ENCODE results near the gene SPART.

Gene SPART

GRCh38 chr13:36362914-36363313 is 16.7 kb upstream of the SPART start:
- no peak overlapping the region for H3K27ac ChIP-seq (ENCODE audit: low read depth, low read length)

GRCh38 chr13:36362251-36362650 is 16.1 kb upstream of the SPART start:
- no peak overlapping the region for H3K9ac ChIP-seq (ENCODE audit: low read length)
- H3K4me1 ChIP-seq (ENCODE audit: control insufficient read depth, insufficient read depth, low read length): peaks cover 3% of the 10 kb centered on the region
- no peaks in the 10 kb centered on the region for H3K36me3 ChIP-seq (ENCODE audit: control insufficient read depth, insufficient read depth, low read length)
- H3K27me3 ChIP-seq (ENCODE audit: control insufficient read depth, insufficient read depth, low read length): no peaks in the 10 kb centered on the region
- H3K4me3 ChIP-seq (ENCODE audit: low read length): no peak overlapping the region
- no peak overlapping the region for H3K27ac ChIP-seq (ENCODE audit: low read depth, low read length)

More at GRCh38 chr13:36362914-36363313, 16.7 kb upstream of the SPART start:
- Histone ChIP-seq H3K4me3 (ENCODE audit: low read length) (no peak overlapping the region), H3K9ac (ENCODE audit: low read length) (no peak overlapping the region), H3K27me3 (ENCODE audit: control insufficient read depth, insufficient read depth, low read length) (no peaks in the 10 kb centered on the region), H3K4me1 (ENCODE audit: control insufficient read depth, insufficient read depth, low read length) (peaks cover 3% of the 10 kb centered on the region), H3K36me3 (ENCODE audit: control insufficient read depth, insufficient read depth, low read length) (no peaks in the 10 kb centered on the region)

- Histone ChIP-seq H3K27me3 (ENCODE audit: control insufficient read depth, insufficient read depth, low read length) (no peaks in the 10 kb centered on the region), H3K27ac (ENCODE audit: low read depth, low read length) (no peak overlapping the region), H3K36me3 (ENCODE audit: control insufficient read depth, insufficient read depth, low read length) (no peaks in the 10 kb centered on the region), H3K9ac (ENCODE audit: low read length) (no peak overlapping the region), H3K4me3 (ENCODE audit: low read length) (no peak overlapping the region), H3K4me1 (ENCODE audit: control insufficient read depth, insufficient read depth, low read length) (peaks cover 8% of the 10 kb centered on the region)
Measured at GRCh38 chr13:36360903-36361302, 14.7 kb upstream of the SPART start.

DNA sequence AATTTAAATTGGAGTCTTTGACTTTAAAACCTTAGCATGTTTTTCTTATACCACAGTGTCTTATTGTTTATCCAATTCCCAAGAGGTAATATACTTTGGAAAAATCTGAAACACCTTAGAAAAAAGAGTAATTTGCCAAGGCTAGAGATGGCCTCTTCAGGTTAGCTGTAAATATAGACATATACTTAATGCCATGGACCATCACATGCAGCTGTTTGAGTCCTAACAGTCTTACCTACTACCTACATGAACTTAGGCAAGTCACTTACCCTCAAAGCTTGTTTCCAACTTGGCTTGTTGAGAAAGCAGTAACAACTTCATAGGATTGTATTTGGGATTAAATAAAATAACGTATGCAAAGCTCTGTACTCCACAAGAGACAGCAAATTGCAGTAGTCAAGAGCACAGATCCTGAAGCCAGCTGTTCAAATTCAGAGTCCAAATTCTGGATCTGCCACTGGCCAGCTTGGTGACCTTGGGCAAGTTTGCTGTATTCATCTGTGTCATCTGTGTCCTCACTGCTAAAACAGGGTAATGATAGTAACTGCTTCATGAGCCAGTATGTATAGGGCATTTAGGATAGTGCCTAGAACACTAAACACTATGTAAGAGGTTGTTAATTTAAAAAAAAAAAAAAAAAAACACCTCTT is 13.2 kb upstream of the SPART start:
- no peak overlapping the region for H3K27ac ChIP-seq (ENCODE audit: low read depth, low read length)
- H3K36me3 ChIP-seq (ENCODE audit: control insufficient read depth, insufficient read depth, low read length): no peaks in the 10 kb centered on the region
- H3K4me3 ChIP-seq (ENCODE audit: low read length): no peak overlapping the region
- H3K9ac ChIP-seq (ENCODE audit: low read length): no peak overlapping the region
- H3K4me1 ChIP-seq (ENCODE audit: control insufficient read depth, insufficient read depth, low read length): peaks cover 8% of the 10 kb centered on the region
- H3K27me3 ChIP-seq (ENCODE audit: control insufficient read depth, insufficient read depth, low read length): no peaks in the 10 kb centered on the region

DNA sequence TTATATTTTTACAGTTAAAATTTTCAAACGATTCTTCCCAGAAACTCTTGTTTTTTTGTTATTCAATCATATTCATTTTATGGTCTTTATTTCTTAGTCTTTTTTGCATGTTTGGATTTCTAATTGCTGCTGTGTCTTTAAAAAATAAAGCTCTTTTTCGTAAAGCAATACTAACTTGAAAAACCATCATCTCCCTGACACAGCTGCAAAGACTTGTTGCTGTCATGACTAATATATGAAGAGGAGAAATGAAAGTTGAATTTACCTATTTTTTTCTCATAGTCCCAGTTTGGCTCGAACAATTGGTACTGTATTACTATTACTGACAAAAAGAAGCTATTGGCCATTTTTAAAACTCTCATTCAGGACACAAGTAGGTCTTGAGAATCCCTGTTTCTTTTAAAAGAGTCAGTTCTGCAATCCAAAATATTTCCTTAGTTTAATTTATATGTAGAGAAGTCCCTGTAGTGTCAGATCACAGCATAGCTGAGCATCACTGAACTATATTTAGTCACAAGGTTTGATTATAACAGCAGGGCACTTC is 12.1 kb upstream of the SPART start:
- no peak overlapping the region for H3K9ac ChIP-seq (ENCODE audit: low read length)
- peak overlapping the region; percentile 1 for H3K27ac ChIP-seq (ENCODE audit: low read depth, low read length)
- no peak overlapping the region for H3K4me3 ChIP-seq (ENCODE audit: low read length)

DNA sequence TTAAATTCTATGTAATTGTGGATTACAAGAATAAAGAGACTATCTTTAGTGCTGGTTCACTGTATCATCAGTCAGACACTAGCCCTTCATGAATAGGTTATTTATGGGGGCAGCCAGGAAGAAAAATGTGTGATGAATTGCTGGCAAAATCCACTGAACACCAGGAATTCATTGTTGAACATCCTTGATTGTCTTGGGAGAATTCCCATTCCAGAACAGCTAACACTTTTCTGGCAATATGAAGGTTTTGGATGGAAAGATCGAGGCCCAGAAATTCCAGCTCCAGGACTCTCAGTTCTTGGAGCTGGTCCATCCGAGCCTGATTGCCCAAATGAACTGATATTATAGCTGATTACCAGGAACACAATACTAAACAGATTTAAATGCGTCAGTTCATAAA is 11.5 kb upstream of the SPART start:
- Histone ChIP-seq H3K4me1 (ENCODE audit: control insufficient read depth, insufficient read depth, low read length) (peaks cover 8% of the 10 kb centered on the region), H3K9ac (ENCODE audit: low read length) (no peak overlapping the region), H3K27me3 (ENCODE audit: control insufficient read depth, insufficient read depth, low read length) (no peaks in the 10 kb centered on the region), H3K4me3 (ENCODE audit: low read length) (no peak overlapping the region), H3K36me3 (ENCODE audit: control insufficient read depth, insufficient read depth, low read length) (no peaks in the 10 kb centered on the region), H3K27ac (ENCODE audit: low read depth, low read length) (peak overlapping the region; percentile 1)

More for the DNA sequence above, 12.1 kb upstream of the SPART start:
- Histone ChIP-seq H3K36me3 (ENCODE audit: control insufficient read depth, insufficient read depth, low read length) (no peaks in the 10 kb centered on the region), H3K27me3 (ENCODE audit: control insufficient read depth, insufficient read depth, low read length) (no peaks in the 10 kb centered on the region), H3K4me1 (ENCODE audit: control insufficient read depth, insufficient read depth, low read length) (peaks cover 8% of the 10 kb centered on the region)

DNA sequence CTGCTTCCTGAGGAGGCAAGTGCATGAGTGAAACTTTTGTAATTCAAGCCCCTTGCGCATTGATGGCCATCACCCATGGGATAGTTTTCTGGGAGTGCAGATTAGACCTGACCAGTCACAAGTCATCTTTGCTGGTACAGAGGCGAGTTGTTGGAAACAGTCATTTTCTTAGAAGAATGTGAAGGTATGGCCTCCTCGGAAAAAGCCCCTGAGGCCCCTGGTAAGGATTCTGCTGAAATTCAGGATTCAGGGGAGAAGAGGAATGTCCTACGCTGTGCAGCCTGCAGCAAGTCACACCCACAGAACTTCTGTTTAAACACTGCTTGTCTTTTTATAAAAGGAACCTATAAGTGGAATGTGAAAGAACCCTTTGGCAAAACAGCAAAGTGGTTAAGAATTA is 11.0 kb upstream of the SPART start:
- Histone ChIP-seq H3K4me1 (ENCODE audit: control insufficient read depth, insufficient read depth, low read length) (peaks cover 8% of the 10 kb centered on the region), H3K4me3 (ENCODE audit: low read length) (no peak overlapping the region), H3K27ac (ENCODE audit: low read depth, low read length) (no peak overlapping the region), H3K9ac (ENCODE audit: low read length) (no peak overlapping the region), H3K36me3 (ENCODE audit: control insufficient read depth, insufficient read depth, low read length) (no peaks in the 10 kb centered on the region), H3K27me3 (ENCODE audit: control insufficient read depth, insufficient read depth, low read length) (no peaks in the 10 kb centered on the region)

DNA sequence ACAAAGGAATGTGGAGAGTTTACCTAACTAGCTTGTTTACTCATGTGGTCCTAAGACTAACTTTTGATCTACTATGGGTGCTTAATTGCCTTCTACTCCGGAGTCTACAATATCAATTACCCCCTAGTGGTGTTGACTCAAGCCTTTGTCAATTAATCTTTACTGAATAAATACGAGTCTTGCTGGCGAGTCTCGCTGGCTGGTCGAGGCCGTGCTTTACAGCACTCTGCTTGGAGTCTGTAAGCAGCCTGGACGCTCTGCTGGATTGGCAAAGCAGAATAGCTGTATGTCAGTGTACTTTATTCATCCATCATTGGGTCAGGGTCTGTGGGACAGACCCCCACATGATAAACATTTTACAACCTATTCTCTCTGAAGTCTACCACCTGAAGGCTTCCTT is 9.9 kb upstream of the SPART start:
- Histone ChIP-seq H3K9ac (ENCODE audit: low read length) (no peak overlapping the region), H3K36me3 (ENCODE audit: control insufficient read depth, insufficient read depth, low read length) (no peaks in the 10 kb centered on the region), H3K27ac (ENCODE audit: low read depth, low read length) (no peak overlapping the region), H3K4me3 (ENCODE audit: low read length) (no peak overlapping the region), H3K4me1 (ENCODE audit: control insufficient read depth, insufficient read depth, low read length) (peaks cover 8% of the 10 kb centered on the region), H3K27me3 (ENCODE audit: control insufficient read depth, insufficient read depth, low read length) (no peaks in the 10 kb centered on the region)

DNA sequence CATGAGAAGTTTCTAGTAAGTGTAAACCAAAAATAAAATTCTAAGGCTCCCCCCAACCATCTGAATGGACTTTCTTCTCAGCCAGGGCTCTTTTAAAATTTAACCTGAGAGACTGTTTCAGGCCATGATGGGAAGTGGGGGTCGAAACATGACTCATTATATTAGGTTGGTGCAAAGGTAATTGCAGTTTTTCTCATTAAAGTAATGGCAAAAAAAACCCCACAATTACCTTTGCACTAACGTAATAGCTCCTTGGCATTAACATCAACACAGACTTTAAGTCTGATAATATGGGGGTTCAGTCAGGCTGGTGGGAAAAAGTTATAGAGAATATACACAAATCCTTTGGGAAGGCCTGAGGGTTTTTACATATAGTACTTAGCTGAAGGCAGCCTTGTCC is 9.4 kb upstream of the SPART start:
- Histone ChIP-seq H3K4me1 (ENCODE audit: control insufficient read depth, insufficient read depth, low read length) (peaks cover 8% of the 10 kb centered on the region), H3K9ac (ENCODE audit: low read length) (no peak overlapping the region), H3K36me3 (ENCODE audit: control insufficient read depth, insufficient read depth, low read length) (no peaks in the 10 kb centered on the region), H3K27ac (ENCODE audit: low read depth, low read length) (no peak overlapping the region), H3K27me3 (ENCODE audit: control insufficient read depth, insufficient read depth, low read length) (no peaks in the 10 kb centered on the region), H3K4me3 (ENCODE audit: low read length) (no peak overlapping the region)

- Histone ChIP-seq H3K27ac (ENCODE audit: low read depth, low read length) (no peak overlapping the region), H3K9ac (ENCODE audit: low read length) (no peak overlapping the region), H3K36me3 (ENCODE audit: control insufficient read depth, insufficient read depth, low read length) (no peaks in the 10 kb centered on the region), H3K4me1 (ENCODE audit: control insufficient read depth, insufficient read depth, low read length) (peaks cover 8% of the 10 kb centered on the region), H3K4me3 (ENCODE audit: low read length) (no peak overlapping the region), H3K27me3 (ENCODE audit: control insufficient read depth, insufficient read depth, low read length) (no peaks in the 10 kb centered on the region)
Measured at GRCh38 chr13:36354842-36355623, 8.8 kb upstream of the SPART start.

DNA sequence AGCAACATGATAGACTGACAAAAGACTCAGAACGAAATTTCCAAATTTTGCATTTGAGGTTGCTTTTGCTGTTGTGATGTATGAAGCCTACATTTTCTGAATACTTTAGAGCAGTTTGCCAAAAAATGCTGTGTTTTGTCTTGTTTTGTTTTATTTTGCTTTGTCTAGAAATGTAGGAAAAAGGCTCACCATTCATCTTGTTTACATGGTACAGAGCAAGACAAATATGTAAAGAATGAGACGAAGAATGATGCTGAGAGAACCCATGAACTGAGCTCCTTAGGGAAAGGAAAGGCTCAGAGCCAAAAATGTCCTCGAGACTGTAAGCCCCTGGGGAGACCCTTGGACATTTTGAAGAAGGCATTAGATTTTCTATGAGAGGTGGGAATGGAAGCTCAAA is 6.8 kb upstream of the SPART start:
- H3K27me3 ChIP-seq (ENCODE audit: control insufficient read depth, insufficient read depth, low read length): no peaks in the 10 kb centered on the region

DNA sequence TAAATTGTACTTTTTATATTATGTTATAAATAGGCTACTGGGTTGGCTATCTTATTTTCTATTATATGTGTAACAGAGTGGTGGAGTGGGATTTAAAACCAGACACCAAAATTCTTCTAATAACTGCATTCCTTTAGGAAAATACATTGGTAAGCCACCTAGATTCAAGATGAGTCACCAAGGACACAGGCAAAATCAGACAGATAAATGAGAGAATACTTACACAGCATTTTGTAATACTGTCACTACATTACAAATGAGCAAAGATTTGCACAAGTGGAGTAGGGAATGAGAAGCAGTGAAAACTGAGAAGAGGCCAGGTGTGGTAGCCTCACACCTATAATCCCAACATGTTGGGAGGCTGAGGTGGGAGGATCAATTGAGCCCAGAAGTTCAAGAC is 6.2 kb upstream of the SPART start:
- no peak overlapping the region for H3K4me3 ChIP-seq (ENCODE audit: low read length)
- no peak overlapping the region for H3K27ac ChIP-seq (ENCODE audit: low read depth, low read length)
- no peak overlapping the region for H3K9ac ChIP-seq (ENCODE audit: low read length)
- H3K36me3 ChIP-seq (ENCODE audit: control insufficient read depth, insufficient read depth, low read length): no peaks in the 10 kb centered on the region
- H3K27me3 ChIP-seq (ENCODE audit: control insufficient read depth, insufficient read depth, low read length): no peaks in the 10 kb centered on the region
- H3K4me1 ChIP-seq (ENCODE audit: control insufficient read depth, insufficient read depth, low read length): peaks cover 5% of the 10 kb centered on the region

More for the DNA sequence above, 6.8 kb upstream of the SPART start:
- Histone ChIP-seq H3K27ac (ENCODE audit: low read depth, low read length) (no peak overlapping the region), H3K4me3 (ENCODE audit: low read length) (no peak overlapping the region), H3K9ac (ENCODE audit: low read length) (no peak overlapping the region), H3K36me3 (ENCODE audit: control insufficient read depth, insufficient read depth, low read length) (no peaks in the 10 kb centered on the region), H3K4me1 (ENCODE audit: control insufficient read depth, insufficient read depth, low read length) (peaks cover 5% of the 10 kb centered on the region)

Data from rectal smooth muscle tissue (tissue), 1 donor.